Mesothelial cell of epicardium (in vitro differentiated cells): ENCODE results near the gene MEIS2. TPM values are rescaled to one million over a fixed set of nuclear protein-coding genes. Genes with fewer than 3 reads are reported as not detected.

Experiments
- DNase-seq, 2 experiments: peaks; one replicate each; pipeline ENCODE4 v3.0.0; 2021; ENCODE audit warnings: low spot score in 2 of 2; ENCODE audit not compliant: unreplicated experiment in 2 of 2
- H3K27ac Mint-ChIP-seq: 2 replicates; pipeline ENCODE4 v1.8.0; 2021; ENCODE audit warnings: mixed read lengths
- H3K27me3 Mint-ChIP-seq: 2 replicates; pipeline ENCODE4 v1.8.0; 2021; ENCODE audit warnings: low read depth, mixed read lengths
- H3K36me3 Mint-ChIP-seq: 2 replicates; pipeline ENCODE4 v1.8.0; 2021; ENCODE audit warnings: mixed read lengths
- H3K4me1 Mint-ChIP-seq: 2 replicates; pipeline ENCODE4 v1.8.0; 2021; ENCODE audit warnings: mixed read lengths
- H3K4me3 Mint-ChIP-seq: 2 replicates; pipeline ENCODE4 v1.8.0; 2021; ENCODE audit warnings: mild to moderate bottlenecking, moderate library complexity, mixed read lengths
- H3K9me3 Mint-ChIP-seq: 2 replicates; pipeline ENCODE4 v1.8.0; 2021; ENCODE audit warnings: mixed read lengths
- total RNA-seq: library from RNA; stranded (reverse); gene quantifications from 3 replicates; pipeline ENCODE4 v1.2.1, GENCODE V29; 2021
- TF ChIP-seq, protein P1 (sequence below): fragments of 200-600 bp; sonication (generic); IDR thresholded peaks from one replicate; pipeline ENCODE4 v1.5.0; 2021; ENCODE audit warnings: antibody characterized with exemption; ENCODE audit not compliant: unreplicated experiment

The MEIS2 gene
- total RNA-seq, 1 donor from 2014 or later: 397 TPM

DNA sequence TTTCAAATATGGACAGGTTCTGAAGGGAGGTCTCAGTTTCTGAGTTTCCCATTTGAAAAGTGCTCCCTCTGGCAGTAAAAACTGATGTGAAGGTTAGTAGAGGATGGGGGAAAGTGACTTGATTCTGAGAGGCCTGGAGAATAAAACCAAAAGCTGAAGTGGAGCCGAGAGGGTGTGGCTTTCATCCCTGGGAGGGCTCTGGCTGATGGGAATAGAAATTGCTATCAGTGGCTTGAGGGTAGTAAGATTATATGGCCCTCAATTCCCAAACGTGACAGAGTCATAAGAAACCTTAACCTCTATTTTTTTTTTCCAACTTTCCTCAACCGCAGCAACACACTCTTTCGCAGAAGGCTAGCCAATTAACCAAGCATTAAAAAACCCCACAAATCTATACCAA, 185.9 kb downstream of the MEIS2 start:
- Mint-ChIP-seq H3K27me3 (no peaks in the 10 kb centered on the region), H3K9me3 (no peaks in the 10 kb centered on the region), H3K4me1 (peaks cover 61% of the 10 kb centered on the region), H3K4me3 (no peak overlapping the region), H3K36me3 (peaks cover 43% of the 10 kb centered on the region), H3K27ac (peak overlapping the region; percentile 92)
- TF ChIP-seq, protein P1, sequence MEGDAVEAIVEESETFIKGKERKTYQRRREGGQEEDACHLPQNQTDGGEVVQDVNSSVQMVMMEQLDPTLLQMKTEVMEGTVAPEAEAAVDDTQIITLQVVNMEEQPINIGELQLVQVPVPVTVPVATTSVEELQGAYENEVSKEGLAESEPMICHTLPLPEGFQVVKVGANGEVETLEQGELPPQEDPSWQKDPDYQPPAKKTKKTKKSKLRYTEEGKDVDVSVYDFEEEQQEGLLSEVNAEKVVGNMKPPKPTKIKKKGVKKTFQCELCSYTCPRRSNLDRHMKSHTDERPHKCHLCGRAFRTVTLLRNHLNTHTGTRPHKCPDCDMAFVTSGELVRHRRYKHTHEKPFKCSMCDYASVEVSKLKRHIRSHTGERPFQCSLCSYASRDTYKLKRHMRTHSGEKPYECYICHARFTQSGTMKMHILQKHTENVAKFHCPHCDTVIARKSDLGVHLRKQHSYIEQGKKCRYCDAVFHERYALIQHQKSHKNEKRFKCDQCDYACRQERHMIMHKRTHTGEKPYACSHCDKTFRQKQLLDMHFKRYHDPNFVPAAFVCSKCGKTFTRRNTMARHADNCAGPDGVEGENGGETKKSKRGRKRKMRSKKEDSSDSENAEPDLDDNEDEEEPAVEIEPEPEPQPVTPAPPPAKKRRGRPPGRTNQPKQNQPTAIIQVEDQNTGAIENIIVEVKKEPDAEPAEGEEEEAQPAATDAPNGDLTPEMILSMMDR: no peak
- DNase-seq: no peak

DNA sequence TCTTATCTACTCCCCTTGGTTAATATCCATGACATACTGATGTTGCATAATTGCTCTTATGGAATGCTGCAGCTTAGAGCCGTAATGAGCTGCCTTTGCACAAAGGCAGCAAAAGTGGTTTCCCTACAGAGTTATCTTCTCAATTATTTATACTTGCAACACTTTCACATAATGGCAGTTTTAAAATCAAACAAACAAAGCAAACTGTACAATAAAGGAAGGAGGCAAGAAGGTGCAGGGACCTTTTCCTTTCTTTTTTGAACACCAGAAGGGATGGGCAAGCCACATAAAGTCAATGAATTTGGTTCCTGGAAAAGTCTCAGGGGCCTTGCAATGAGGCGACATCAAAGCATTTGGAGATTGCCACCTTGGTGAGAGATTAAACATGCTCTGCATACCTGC, 188.0 kb downstream of the MEIS2 start:
- H3K9me3 Mint-ChIP-seq: no peaks in the 10 kb centered on the region
- peaks cover 33% of the 10 kb centered on the region for H3K36me3 Mint-ChIP-seq
- H3K4me3 Mint-ChIP-seq: no peak overlapping the region
- TF ChIP-seq, protein P1: no peak
- DNase-seq: no peak
- H3K27me3 Mint-ChIP-seq: no peaks in the 10 kb centered on the region
- H3K27ac Mint-ChIP-seq: peak overlapping the region; percentile 83
- peaks cover 50% of the 10 kb centered on the region for H3K4me1 Mint-ChIP-seq

DNA sequence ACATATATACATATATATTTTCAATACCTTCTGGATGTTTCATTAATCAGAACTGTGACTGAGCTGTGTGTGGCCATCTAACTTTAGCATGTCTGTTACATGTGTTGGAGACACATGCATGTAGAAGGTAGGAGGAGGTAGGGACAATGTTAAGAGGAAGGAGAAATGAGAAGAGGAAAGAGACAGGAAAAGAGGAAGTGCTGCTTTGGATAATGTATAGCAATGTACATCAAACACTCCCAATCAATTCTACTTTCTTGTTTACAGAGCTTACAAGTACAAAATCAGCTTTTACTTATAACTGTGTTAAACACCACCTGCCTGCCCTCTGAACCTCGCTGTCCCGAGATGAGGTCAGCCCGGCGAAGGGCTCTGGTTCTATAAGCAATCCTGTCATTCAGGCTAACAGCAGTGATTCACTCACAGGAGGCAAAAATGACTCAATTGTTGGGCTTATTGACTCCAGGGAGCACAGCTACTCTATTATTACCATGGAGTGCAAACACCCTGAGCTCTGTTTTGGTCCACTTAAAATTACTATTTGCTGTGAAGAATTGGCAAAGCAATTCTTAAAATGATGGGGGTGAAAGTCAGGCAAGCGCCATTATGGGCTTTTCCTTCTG, 188.9 kb downstream of the MEIS2 start:
- DNase-seq: no peak
- Mint-ChIP-seq H3K36me3 (peaks cover 27% of the 10 kb centered on the region), H3K9me3 (no peaks in the 10 kb centered on the region), H3K4me3 (no peak overlapping the region), H3K4me1 (peaks cover 46% of the 10 kb centered on the region), H3K27me3 (no peaks in the 10 kb centered on the region), H3K27ac (peak overlapping the region; percentile 81)
- TF ChIP-seq, protein P1: no peak

DNA sequence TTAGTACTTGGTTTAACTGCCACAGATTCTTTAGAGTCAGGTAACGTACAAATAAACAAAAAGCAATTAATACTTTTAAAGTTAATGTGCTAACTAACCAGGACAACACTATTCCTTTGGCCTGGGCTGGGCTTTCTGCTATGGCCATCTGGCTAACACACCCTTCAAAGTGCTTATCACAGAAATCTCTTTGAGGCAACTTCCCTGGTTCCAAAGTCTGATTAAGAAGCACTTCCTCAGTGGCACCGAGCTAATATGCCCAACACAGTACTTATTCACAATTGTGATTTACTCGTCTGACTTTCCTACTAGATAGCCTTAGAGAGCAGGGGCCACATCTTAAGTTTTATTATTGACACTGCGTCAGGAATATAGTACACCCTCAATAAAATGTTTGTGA, 191.4 kb downstream of the MEIS2 start:
- TF ChIP-seq, protein P1: no peak
- peaks cover 14% of the 10 kb centered on the region for H3K36me3 Mint-ChIP-seq
- DNase-seq: no peak
- no peaks in the 10 kb centered on the region for H3K9me3 Mint-ChIP-seq
- no peaks in the 10 kb centered on the region for H3K27me3 Mint-ChIP-seq
- no peak overlapping the region for H3K4me3 Mint-ChIP-seq
- H3K27ac Mint-ChIP-seq: peak overlapping the region; percentile 33
- H3K4me1 Mint-ChIP-seq: peaks cover 27% of the 10 kb centered on the region

DNA sequence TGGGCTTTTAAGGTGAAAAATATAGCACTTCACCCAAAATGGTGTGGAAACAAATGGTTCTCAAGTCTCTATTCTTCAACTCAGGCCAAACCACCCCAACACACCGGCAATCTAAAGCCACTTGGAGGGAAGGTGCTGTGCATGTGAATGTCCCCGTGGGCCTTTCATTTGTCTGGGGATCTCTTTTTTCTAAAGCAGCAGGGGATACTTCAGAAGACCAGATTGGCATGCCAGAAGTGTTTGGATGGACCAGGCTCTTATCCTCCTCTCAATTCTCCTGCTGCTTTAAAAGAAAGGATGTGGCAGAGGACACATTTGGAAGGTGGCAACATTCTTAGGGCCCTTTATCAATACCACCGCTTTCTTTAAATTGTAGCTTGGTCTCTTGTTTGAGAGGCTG, 193.1 kb downstream of the MEIS2 start:
- H3K9me3 Mint-ChIP-seq: no peaks in the 10 kb centered on the region
- no peaks in the 10 kb centered on the region for H3K27me3 Mint-ChIP-seq
- no peak overlapping the region for H3K4me3 Mint-ChIP-seq
- H3K27ac Mint-ChIP-seq: peak overlapping the region; percentile 62
- peaks cover 16% of the 10 kb centered on the region for H3K4me1 Mint-ChIP-seq
- TF ChIP-seq, protein P1: no peak
- DNase-seq: no peak
- H3K36me3 Mint-ChIP-seq: peaks cover 9% of the 10 kb centered on the region
